ENCODE measurements around the gene TNFAIP8. TPM values are rescaled to one million over a fixed set of nuclear protein-coding genes. Genes with fewer than 3 reads are reported as not detected.

Gene TNFAIP8
- total RNA-seq, 1 donor: 242 TPM

- Histone ChIP-seq H3K27me3 (ENCODE audit: insufficient read depth, low read length) (no peaks in the 10 kb centered on the region), H3K4me3 (ENCODE audit: low read length) (no peak overlapping the region), H3K4me1 (ENCODE audit: insufficient read depth, low read length) (peaks cover 93% of the 10 kb centered on the region), H3K9me3 (ENCODE audit: low read depth, low read length) (no peaks in the 10 kb centered on the region)
These were observed 10.2 kb downstream of the TNFAIP8 start for GRCh38 chr5:119365847-119366539.

DNA sequence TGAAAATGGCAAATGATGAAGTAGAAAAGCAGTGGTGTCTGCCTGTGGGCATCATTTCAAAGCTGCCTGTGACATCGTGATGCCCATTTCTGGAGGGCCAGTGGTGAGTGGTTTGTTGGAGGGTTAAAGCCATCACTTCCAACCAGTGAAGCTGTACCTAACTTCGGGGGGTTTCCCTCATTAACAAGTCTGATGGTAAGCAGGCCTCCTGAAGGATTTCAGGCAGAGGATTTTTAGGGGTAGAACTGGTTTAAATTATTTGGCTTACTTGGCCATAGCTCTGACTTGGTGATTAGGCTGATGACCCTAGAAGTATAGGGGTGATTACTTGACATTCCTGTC, 10.7 kb downstream of the TNFAIP8 start:
- Histone ChIP-seq H3K27me3 (ENCODE audit: insufficient read depth, low read length) (no peaks in the 10 kb centered on the region), H3K4me3 (ENCODE audit: low read length) (no peak overlapping the region), H3K4me1 (ENCODE audit: insufficient read depth, low read length) (peaks cover 88% of the 10 kb centered on the region), H3K9me3 (ENCODE audit: low read depth, low read length) (no peaks in the 10 kb centered on the region)

GRCh38 chr5:119367502-119368237, 11.9 kb downstream of the TNFAIP8 start:
- Histone ChIP-seq H3K9me3 (ENCODE audit: low read depth, low read length) (no peaks in the 10 kb centered on the region), H3K4me3 (ENCODE audit: low read length) (no peak overlapping the region), H3K27me3 (ENCODE audit: insufficient read depth, low read length) (no peaks in the 10 kb centered on the region), H3K4me1 (ENCODE audit: insufficient read depth, low read length) (peaks cover 76% of the 10 kb centered on the region)

GRCh38 chr5:119368238-119368630, 12.4 kb downstream of the TNFAIP8 start:
- no peaks in the 10 kb centered on the region for H3K9me3 ChIP-seq (ENCODE audit: low read depth, low read length)
- H3K4me1 ChIP-seq (ENCODE audit: insufficient read depth, low read length): peaks cover 71% of the 10 kb centered on the region
- H3K4me3 ChIP-seq (ENCODE audit: low read length): no peak overlapping the region
- no peaks in the 10 kb centered on the region for H3K27me3 ChIP-seq (ENCODE audit: insufficient read depth, low read length)

DNA sequence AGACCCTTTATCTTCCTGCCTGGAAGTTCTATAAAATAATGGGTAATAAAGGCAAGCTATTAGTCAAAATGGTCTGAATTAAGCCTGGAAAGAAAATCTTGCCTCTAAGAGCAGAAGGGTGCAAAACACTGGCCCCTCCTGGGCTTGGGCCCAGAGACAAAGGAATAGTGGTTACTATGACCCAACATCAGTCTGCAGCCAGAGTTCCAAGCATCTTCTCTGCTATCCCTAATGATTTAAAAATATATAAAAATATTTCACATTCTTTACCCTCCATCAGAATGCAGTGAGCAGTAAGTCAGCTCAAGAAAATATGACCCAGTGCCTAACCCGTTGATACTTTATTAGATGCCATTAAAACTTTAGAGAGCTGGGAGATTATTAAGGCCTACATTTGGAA, 14.7 kb downstream of the TNFAIP8 start:
- H3K4me1 ChIP-seq (ENCODE audit: insufficient read depth, low read length): peaks cover 52% of the 10 kb centered on the region
- no peaks in the 10 kb centered on the region for H3K9me3 ChIP-seq (ENCODE audit: low read depth, low read length)
- no peaks in the 10 kb centered on the region for H3K27me3 ChIP-seq (ENCODE audit: insufficient read depth, low read length)
- no peak overlapping the region for H3K4me3 ChIP-seq (ENCODE audit: low read length)

GRCh38 chr5:119371146-119371545, 15.3 kb downstream of the TNFAIP8 start:
- peaks cover 46% of the 10 kb centered on the region for H3K4me1 ChIP-seq (ENCODE audit: insufficient read depth, low read length)

DNA sequence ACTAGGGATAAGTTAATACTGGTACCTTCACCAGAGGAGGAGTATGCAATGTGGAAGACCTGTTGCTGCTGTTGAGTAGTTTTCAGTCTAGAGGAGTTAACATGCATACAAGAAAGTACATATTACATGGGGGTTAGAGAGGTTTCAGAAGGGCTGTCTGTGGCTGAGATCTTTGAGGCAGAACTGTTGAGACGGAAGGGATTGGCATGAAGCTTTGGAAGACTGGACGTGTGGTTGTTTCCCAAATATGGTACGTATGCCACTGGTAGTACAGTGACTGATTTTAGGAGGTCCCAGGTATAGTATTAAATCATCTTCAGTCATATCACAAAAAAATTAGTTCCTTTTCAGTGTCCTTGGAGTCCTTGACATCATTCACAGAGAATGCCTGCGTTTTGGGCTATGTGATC, 17.6 kb downstream of the TNFAIP8 start:
- Histone ChIP-seq H3K27me3 (ENCODE audit: insufficient read depth, low read length) (no peaks in the 10 kb centered on the region), H3K4me1 (ENCODE audit: insufficient read depth, low read length) (peaks cover 33% of the 10 kb centered on the region)

More at GRCh38 chr5:119371146-119371545, 15.3 kb downstream of the TNFAIP8 start:
- Histone ChIP-seq H3K4me3 (ENCODE audit: low read length) (no peak overlapping the region), H3K27me3 (ENCODE audit: insufficient read depth, low read length) (no peaks in the 10 kb centered on the region), H3K9me3 (ENCODE audit: low read depth, low read length) (no peaks in the 10 kb centered on the region)

DNA sequence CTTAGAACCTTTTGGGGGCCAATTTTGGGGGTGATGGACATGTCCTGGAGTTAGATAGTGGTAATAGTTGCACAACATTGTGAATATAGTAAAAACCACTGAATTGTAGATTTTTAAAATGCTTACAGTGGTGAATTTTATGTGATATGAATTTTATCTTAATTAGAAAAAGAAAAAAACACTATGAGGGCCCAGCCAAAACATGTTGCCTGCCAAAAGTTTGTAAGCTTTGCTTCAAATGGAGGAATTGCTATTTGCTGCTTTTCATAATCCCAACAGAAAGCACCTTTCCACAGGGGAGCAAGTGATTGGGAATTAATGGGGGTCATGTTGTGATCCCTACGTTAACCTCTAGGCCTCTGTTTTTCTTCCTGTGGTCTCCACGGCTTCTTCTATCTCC, 19.1 kb downstream of the TNFAIP8 start:
- Histone ChIP-seq H3K4me1 (ENCODE audit: insufficient read depth, low read length) (peaks cover 32% of the 10 kb centered on the region), H3K27me3 (ENCODE audit: insufficient read depth, low read length) (no peaks in the 10 kb centered on the region), H3K9me3 (ENCODE audit: low read depth, low read length) (no peaks in the 10 kb centered on the region), H3K4me3 (ENCODE audit: low read length) (no peak overlapping the region)

More for the DNA sequence above, 17.6 kb downstream of the TNFAIP8 start:
- Histone ChIP-seq H3K9me3 (ENCODE audit: low read depth, low read length) (no peaks in the 10 kb centered on the region), H3K4me3 (ENCODE audit: low read length) (no peak overlapping the region)

- Histone ChIP-seq H3K27me3 (ENCODE audit: insufficient read depth, low read length) (no peaks in the 10 kb centered on the region), H3K4me1 (ENCODE audit: insufficient read depth, low read length) (peaks cover 35% of the 10 kb centered on the region), H3K4me3 (ENCODE audit: low read length) (no peak overlapping the region), H3K9me3 (ENCODE audit: low read depth, low read length) (no peaks in the 10 kb centered on the region)
These were observed 21.2 kb downstream of the TNFAIP8 start for GRCh38 chr5:119377066-119377465.

- H3K4me3 ChIP-seq (ENCODE audit: low read length): no peak overlapping the region
- H3K27me3 ChIP-seq (ENCODE audit: insufficient read depth, low read length): no peaks in the 10 kb centered on the region
- no peaks in the 10 kb centered on the region for H3K9me3 ChIP-seq (ENCODE audit: low read depth, low read length)
- H3K4me1 ChIP-seq (ENCODE audit: insufficient read depth, low read length): peaks cover 39% of the 10 kb centered on the region
These were observed 22.4 kb downstream of the TNFAIP8 start for GRCh38 chr5:119378075-119378700.

DNA sequence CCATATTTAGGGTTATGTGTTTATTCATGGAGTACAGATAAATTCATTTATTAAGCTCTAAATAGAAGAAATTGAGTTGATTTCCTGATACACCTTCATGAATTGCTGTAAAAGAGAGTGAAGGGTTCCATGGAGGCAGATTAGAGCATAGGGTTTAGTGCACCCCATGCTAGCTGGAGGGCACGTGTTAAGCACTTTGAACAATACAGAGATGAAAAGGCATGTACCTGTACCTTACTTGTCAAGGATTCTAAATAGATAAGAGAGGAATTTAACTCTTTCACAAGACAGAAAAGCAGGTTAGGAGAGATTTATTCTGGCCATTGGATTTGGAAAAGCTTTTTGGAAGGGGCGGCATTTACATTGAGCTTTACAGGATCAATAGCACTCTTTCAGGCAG, 23.3 kb downstream of the TNFAIP8 start:
- H3K9me3 ChIP-seq (ENCODE audit: low read depth, low read length): no peaks in the 10 kb centered on the region
- no peak overlapping the region for H3K4me3 ChIP-seq (ENCODE audit: low read length)
- H3K27me3 ChIP-seq (ENCODE audit: insufficient read depth, low read length): no peaks in the 10 kb centered on the region
- H3K4me1 ChIP-seq (ENCODE audit: insufficient read depth, low read length): peaks cover 40% of the 10 kb centered on the region

GRCh38 chr5:119379942-119380547, 24.2 kb downstream of the TNFAIP8 start:
- no peaks in the 10 kb centered on the region for H3K27me3 ChIP-seq (ENCODE audit: insufficient read depth, low read length)
- H3K4me3 ChIP-seq (ENCODE audit: low read length): no peak overlapping the region
- H3K9me3 ChIP-seq (ENCODE audit: low read depth, low read length): no peaks in the 10 kb centered on the region
- peaks cover 44% of the 10 kb centered on the region for H3K4me1 ChIP-seq (ENCODE audit: insufficient read depth, low read length)

DNA sequence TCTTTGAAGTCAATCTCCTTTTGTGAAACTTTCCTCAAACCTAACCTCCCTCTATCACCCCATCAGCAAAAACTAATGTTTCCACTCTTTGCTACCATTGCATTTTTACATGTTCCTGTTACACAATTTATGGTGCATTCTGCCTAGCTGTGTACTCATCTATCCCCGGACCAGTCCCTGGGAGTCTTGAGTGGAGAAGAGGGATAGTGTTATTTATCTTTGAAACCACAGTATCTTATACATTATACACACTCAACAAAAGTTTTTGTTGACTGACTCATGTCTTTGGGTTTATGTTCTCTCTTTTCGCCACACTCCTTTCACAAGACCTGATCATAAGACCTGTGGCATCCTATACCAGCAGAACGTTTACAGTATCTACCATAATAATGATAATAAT, 26.4 kb downstream of the TNFAIP8 start:
- Histone ChIP-seq H3K27me3 (ENCODE audit: insufficient read depth, low read length) (no peaks in the 10 kb centered on the region), H3K9me3 (ENCODE audit: low read depth, low read length) (no peaks in the 10 kb centered on the region), H3K4me3 (ENCODE audit: low read length) (no peak overlapping the region), H3K4me1 (ENCODE audit: insufficient read depth, low read length) (peaks cover 53% of the 10 kb centered on the region)

DNA sequence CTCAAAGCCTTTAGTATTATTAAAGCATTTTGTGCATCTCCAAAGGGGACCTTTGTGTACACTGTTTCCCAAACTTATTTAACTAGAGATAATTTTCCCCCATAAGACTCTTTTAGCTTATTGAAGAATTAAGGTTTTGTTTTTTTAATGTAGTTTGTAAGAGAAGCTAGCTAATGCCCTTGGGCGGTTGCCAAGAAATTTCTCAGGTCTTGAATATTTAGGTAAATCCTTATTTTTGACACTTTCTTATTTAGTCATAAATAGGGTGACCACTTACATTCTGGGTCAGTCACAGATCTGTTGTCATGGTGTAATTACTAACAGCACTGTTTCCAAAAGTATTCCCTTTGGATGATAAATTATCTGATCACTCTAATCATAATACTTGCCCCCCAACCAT, 27.2 kb downstream of the TNFAIP8 start:
- Histone ChIP-seq H3K4me1 (ENCODE audit: insufficient read depth, low read length) (peaks cover 51% of the 10 kb centered on the region), H3K9me3 (ENCODE audit: low read depth, low read length) (no peaks in the 10 kb centered on the region), H3K27me3 (ENCODE audit: insufficient read depth, low read length) (no peaks in the 10 kb centered on the region), H3K4me3 (ENCODE audit: low read length) (no peak overlapping the region)

GRCh38 chr5:119385136-119385535, 29.3 kb downstream of the TNFAIP8 start:
- peaks cover 50% of the 10 kb centered on the region for H3K4me1 ChIP-seq (ENCODE audit: insufficient read depth, low read length)
- no peaks in the 10 kb centered on the region for H3K9me3 ChIP-seq (ENCODE audit: low read depth, low read length)
- no peak overlapping the region for H3K4me3 ChIP-seq (ENCODE audit: low read length)
- H3K27me3 ChIP-seq (ENCODE audit: insufficient read depth, low read length): no peaks in the 10 kb centered on the region

Measured in mononuclear cell (primary cell).